NCI-H2081 (cell line): ENCODE measurements around the gene FAM240A.
"Not testable (repeated sequence)": the region's sequence is repeated elsewhere in the genome, so short reads cannot be mapped to it uniquely, and the experiment has no call there.

Source experiments
- DNase-seq, 2 experiments: peaks; one replicate each; lab custom pipeline; 2025; lab: John Stamatoyannopoulos, UW

FAM240A gene

GRCh38 chr3:46586738-46587246, 25.5 kb upstream of the FAM240A start:
- no peak for DNase-seq

- not testable (repeated sequence) for DNase-seq
Measured at GRCh38 chr3:46587268-46587667, 25.1 kb upstream of the FAM240A start.

GRCh38 chr3:46593274-46593862, 19.0 kb upstream of the FAM240A start:
- DNase-seq: no peak

GRCh38 chr3:46593979-46594378, 18.3 kb upstream of the FAM240A start:
- DNase-seq: no peak

- DNase-seq: no peak
Measured at GRCh38 chr3:46594723-46595122, 17.6 kb upstream of the FAM240A start.

- no peak for DNase-seq
Measured at GRCh38 chr3:46595819-46596314, 16.5 kb upstream of the FAM240A start.

- DNase-seq: no peak
Measured at GRCh38 chr3:46599590-46599989, 12.7 kb upstream of the FAM240A start.

GRCh38 chr3:46603446-46604046, 8.8 kb upstream of the FAM240A start:
- DNase-seq: no peak

- no peak for DNase-seq
Measured at GRCh38 chr3:46604127-46604526, 8.2 kb upstream of the FAM240A start.

- no peak for DNase-seq
Measured at GRCh38 chr3:46607603-46608028, 4.7 kb upstream of the FAM240A start.

GRCh38 chr3:46609212-46609721, 3.1 kb upstream of the FAM240A start:
- DNase-seq: no peak

- DNase-seq: no peak
Measured at GRCh38 chr3:46609944-46610722, 2.2 kb upstream of the FAM240A start.

- no peak for DNase-seq
Measured at GRCh38 chr3:46613313-46614005, 1.1 kb downstream of the FAM240A start.

GRCh38 chr3:46614431-46614830, 2.1 kb downstream of the FAM240A start:
- DNase-seq: no peak

- no peak for DNase-seq
Measured at GRCh38 chr3:46615050-46615775, 2.9 kb downstream of the FAM240A start.

- DNase-seq: no peak
Measured at GRCh38 chr3:46615976-46616375, 3.7 kb downstream of the FAM240A start.

GRCh38 chr3:46617941-46618340, 5.6 kb downstream of the FAM240A start:
- DNase-seq: no peak

- DNase-seq: no peak
Measured at GRCh38 chr3:46619845-46620778, 7.8 kb downstream of the FAM240A start.

GRCh38 chr3:46624533-46624932, 12.2 kb downstream of the FAM240A start:
- DNase-seq: no peak

- DNase-seq: no peak
Measured at GRCh38 chr3:46624975-46625490, 12.7 kb downstream of the FAM240A start.
